GM21423 (cell line): ENCODE measurements around the gene VPS9D1.
"Not testable (repeated sequence)": the region's sequence is repeated elsewhere in the genome, so short reads cannot be mapped to it uniquely, and the experiment has no call there.

Source experiments
- ATAC-seq: cut with Tn5 transposase; IDR thresholded peaks from one replicate; pipeline ENCODE4 v1.9.1; 2021; ENCODE audit warnings: mild to moderate bottlenecking, moderate library complexity; ENCODE audit not compliant: unreplicated experiment

The VPS9D1 gene

GRCh38 chr16:89710709-89711564, 9.8 kb downstream of the VPS9D1 start:
- no peak for ATAC-seq

- ATAC-seq, result no peak
These were observed 10.8 kb downstream of the VPS9D1 start for GRCh38 chr16:89709716-89710432.

- no peak for ATAC-seq
These were observed 11.5 kb downstream of the VPS9D1 start for GRCh38 chr16:89709166-89709565.

GRCh38 chr16:89708481-89708931, 12.2 kb downstream of the VPS9D1 start:
- no peak for ATAC-seq

GRCh38 chr16:89707695-89708094, 13.0 kb downstream of the VPS9D1 start:
- ATAC-seq, result no peak

GRCh38 chr16:89706518-89707260, 14.0 kb downstream of the VPS9D1 start:
- no peak for ATAC-seq

GRCh38 chr16:89705006-89705405, 15.7 kb downstream of the VPS9D1 start:
- no peak for ATAC-seq

GRCh38 chr16:89704281-89704680, 16.4 kb downstream of the VPS9D1 start:
- no peak for ATAC-seq

GRCh38 chr16:89701425-89702406, 19.0 kb downstream of the VPS9D1 start, which contains the start of gene SPATA2L:
Gene SPATA2L (minus strand): TSS chr16:89701705. CDS start chr16:89701232, 473 bp downstream.
- ATAC-seq, result peak; percentile 56

- peak; percentile 18 for ATAC-seq
These were observed 19.9 kb downstream of the VPS9D1 start for GRCh38 chr16:89700649-89701424.

- ATAC-seq, result peak; percentile 41
These were observed 20.5 kb downstream of the VPS9D1 start for GRCh38 chr16:89700100-89700648.

GRCh38 chr16:89699629-89700099, 21.0 kb downstream of the VPS9D1 start:
- not testable (repeated sequence) for ATAC-seq

GRCh38 chr16:89698717-89699116, 22.0 kb downstream of the VPS9D1 start:
- not testable (repeated sequence) for ATAC-seq

- no peak for ATAC-seq
These were observed 22.9 kb downstream of the VPS9D1 start for GRCh38 chr16:89697616-89698331.

GRCh38 chr16:89697161-89697615, 23.5 kb downstream of the VPS9D1 start:
- ATAC-seq, result no peak

GRCh38 chr16:89696670-89697128, 24.0 kb downstream of the VPS9D1 start:
- ATAC-seq, result no peak

- no peak for ATAC-seq
These were observed 24.6 kb downstream of the VPS9D1 start for GRCh38 chr16:89695875-89696669.
